Measurements from ENCODE around the gene RGS2.
A peak's percentile ranks its signal among the peaks of the same experiment; 100 is the strongest.

Gene RGS2

GRCh38 chr1:192808518-192809306, at the start of gene RGS2:
Gene RGS2, plus strand, starts transcription at chr1:192809039. Its CDS starts 33 bp downstream, at chr1:192809072.
- DNase-seq (ENCODE audit: low read depth): peak; percentile 91

- DNase-seq (ENCODE audit: low read depth): no peak
Measured at GRCh38 chr1:192759104-192759503, 49.7 kb upstream of the RGS2 start.

GRCh38 chr1:192762265-192762664, 46.6 kb upstream of the RGS2 start:
- DNase-seq (ENCODE audit: low read depth): no peak

GRCh38 chr1:192763243-192763642, 45.6 kb upstream of the RGS2 start:
- peak; percentile 9 for DNase-seq (ENCODE audit: low read depth)

GRCh38 chr1:192763756-192764155, 45.1 kb upstream of the RGS2 start:
- peak; percentile 46 for DNase-seq (ENCODE audit: low read depth)

- no peak for DNase-seq (ENCODE audit: low read depth)
Measured at GRCh38 chr1:192764675-192765074, 44.2 kb upstream of the RGS2 start.

GRCh38 chr1:192766009-192766625, 42.7 kb upstream of the RGS2 start:
- DNase-seq (ENCODE audit: low read depth): peak; percentile 66

- no peak for DNase-seq (ENCODE audit: low read depth)
Measured at GRCh38 chr1:192766876-192767275, 42.0 kb upstream of the RGS2 start.

GRCh38 chr1:192767798-192768197, 41.0 kb upstream of the RGS2 start:
- no peak for DNase-seq (ENCODE audit: low read depth)

- no peak for DNase-seq (ENCODE audit: low read depth)
Measured at GRCh38 chr1:192768463-192768862, 40.4 kb upstream of the RGS2 start.

- DNase-seq (ENCODE audit: low read depth): no peak
Measured at GRCh38 chr1:192771341-192771740, 37.5 kb upstream of the RGS2 start.

GRCh38 chr1:192775631-192776030, 33.2 kb upstream of the RGS2 start:
- DNase-seq (ENCODE audit: low read depth): no peak

GRCh38 chr1:192776206-192776605, 32.6 kb upstream of the RGS2 start:
- no peak for DNase-seq (ENCODE audit: low read depth)

GRCh38 chr1:192776998-192777397, 31.8 kb upstream of the RGS2 start:
- no peak for DNase-seq (ENCODE audit: low read depth)

GRCh38 chr1:192783791-192784190, 25.0 kb upstream of the RGS2 start:
- no peak for DNase-seq (ENCODE audit: low read depth)

- DNase-seq (ENCODE audit: low read depth): no peak
Measured at GRCh38 chr1:192784397-192784796, 24.4 kb upstream of the RGS2 start.

- DNase-seq (ENCODE audit: low read depth): no peak
Measured at GRCh38 chr1:192786576-192786975, 22.3 kb upstream of the RGS2 start.

GRCh38 chr1:192787914-192788585, 20.8 kb upstream of the RGS2 start:
- peak; percentile 89 for DNase-seq (ENCODE audit: low read depth)

GRCh38 chr1:192789871-192790270, 19.0 kb upstream of the RGS2 start:
- DNase-seq (ENCODE audit: low read depth): no peak

- DNase-seq (ENCODE audit: low read depth): no peak
Measured at GRCh38 chr1:192792628-192793027, 16.2 kb upstream of the RGS2 start.

- DNase-seq (ENCODE audit: low read depth): peak; percentile 16
Measured at GRCh38 chr1:192793983-192794767, 14.7 kb upstream of the RGS2 start.

- DNase-seq (ENCODE audit: low read depth): no peak
Measured at GRCh38 chr1:192794768-192795035, 14.1 kb upstream of the RGS2 start.
